PFSK-1 (cell line): ENCODE measurements around the gene GSG1.

ENCODE experiments used
- FOXP2 ChIP-seq: optimal IDR thresholded peaks from 2 replicates; pipeline ENCODE3; 2011; ENCODE audit warnings: borderline replicate concordance, control low read depth, inconsistent platforms; ENCODE audit not compliant: insufficient read depth; ENCODE audit errors: extremely low read length, extremely low read depth
- POLR2AphosphoS5 ChIP-seq: IDR thresholded peaks from 2 replicates; pipeline ENCODE4 v1.6.1; 2012; ENCODE audit warnings: low read depth, mild to moderate bottlenecking, control low read depth, low read length, moderate library complexity
- SIN3A ChIP-seq: IDR thresholded peaks from 2 replicates; pipeline ENCODE4 v1.6.1; 2012; ENCODE audit warnings: mild to moderate bottlenecking, low read length, moderate library complexity, borderline replicate concordance; ENCODE audit not compliant: insufficient read depth
- TAF1 ChIP-seq: IDR thresholded peaks from 2 replicates; pipeline ENCODE4 v1.6.1; 2012; ENCODE audit warnings: low read length, control low read depth, borderline replicate concordance; ENCODE audit not compliant: insufficient read depth
- TF ChIP-seq, protein P1 (sequence below), 2 experiments: IDR thresholded peaks; 2 replicates each; pipeline versions ENCODE4 v1.6.1 to v1.8.0; 2011 to 2012; ENCODE audit warnings: low read depth in 2 of 2, low read length in 2 of 2, control low read depth in 1 of 2, inconsistent platforms in 1 of 2, mild to moderate bottlenecking in 1 of 2, moderate library complexity in 1 of 2; ENCODE audit not compliant: insufficient read depth in 1 of 2

The GSG1 gene

GRCh38 chr12:13141686-13142085, 38.2 kb upstream of the GSG1 start:
- TF ChIP-seq, protein P1, sequence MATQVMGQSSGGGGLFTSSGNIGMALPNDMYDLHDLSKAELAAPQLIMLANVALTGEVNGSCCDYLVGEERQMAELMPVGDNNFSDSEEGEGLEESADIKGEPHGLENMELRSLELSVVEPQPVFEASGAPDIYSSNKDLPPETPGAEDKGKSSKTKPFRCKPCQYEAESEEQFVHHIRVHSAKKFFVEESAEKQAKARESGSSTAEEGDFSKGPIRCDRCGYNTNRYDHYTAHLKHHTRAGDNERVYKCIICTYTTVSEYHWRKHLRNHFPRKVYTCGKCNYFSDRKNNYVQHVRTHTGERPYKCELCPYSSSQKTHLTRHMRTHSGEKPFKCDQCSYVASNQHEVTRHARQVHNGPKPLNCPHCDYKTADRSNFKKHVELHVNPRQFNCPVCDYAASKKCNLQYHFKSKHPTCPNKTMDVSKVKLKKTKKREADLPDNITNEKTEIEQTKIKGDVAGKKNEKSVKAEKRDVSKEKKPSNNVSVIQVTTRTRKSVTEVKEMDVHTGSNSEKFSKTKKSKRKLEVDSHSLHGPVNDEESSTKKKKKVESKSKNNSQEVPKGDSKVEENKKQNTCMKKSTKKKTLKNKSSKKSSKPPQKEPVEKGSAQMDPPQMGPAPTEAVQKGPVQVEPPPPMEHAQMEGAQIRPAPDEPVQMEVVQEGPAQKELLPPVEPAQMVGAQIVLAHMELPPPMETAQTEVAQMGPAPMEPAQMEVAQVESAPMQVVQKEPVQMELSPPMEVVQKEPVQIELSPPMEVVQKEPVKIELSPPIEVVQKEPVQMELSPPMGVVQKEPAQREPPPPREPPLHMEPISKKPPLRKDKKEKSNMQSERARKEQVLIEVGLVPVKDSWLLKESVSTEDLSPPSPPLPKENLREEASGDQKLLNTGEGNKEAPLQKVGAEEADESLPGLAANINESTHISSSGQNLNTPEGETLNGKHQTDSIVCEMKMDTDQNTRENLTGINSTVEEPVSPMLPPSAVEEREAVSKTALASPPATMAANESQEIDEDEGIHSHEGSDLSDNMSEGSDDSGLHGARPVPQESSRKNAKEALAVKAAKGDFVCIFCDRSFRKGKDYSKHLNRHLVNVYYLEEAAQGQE (IDR thresholded peaks at IDR 0.05; ENCODE audit: insufficient read depth in 1 of 2, low read depth in 2 of 2, low read length in 2 of 2): no peak
- no peak for TF ChIP-seq POLR2AphosphoS5

DNA sequence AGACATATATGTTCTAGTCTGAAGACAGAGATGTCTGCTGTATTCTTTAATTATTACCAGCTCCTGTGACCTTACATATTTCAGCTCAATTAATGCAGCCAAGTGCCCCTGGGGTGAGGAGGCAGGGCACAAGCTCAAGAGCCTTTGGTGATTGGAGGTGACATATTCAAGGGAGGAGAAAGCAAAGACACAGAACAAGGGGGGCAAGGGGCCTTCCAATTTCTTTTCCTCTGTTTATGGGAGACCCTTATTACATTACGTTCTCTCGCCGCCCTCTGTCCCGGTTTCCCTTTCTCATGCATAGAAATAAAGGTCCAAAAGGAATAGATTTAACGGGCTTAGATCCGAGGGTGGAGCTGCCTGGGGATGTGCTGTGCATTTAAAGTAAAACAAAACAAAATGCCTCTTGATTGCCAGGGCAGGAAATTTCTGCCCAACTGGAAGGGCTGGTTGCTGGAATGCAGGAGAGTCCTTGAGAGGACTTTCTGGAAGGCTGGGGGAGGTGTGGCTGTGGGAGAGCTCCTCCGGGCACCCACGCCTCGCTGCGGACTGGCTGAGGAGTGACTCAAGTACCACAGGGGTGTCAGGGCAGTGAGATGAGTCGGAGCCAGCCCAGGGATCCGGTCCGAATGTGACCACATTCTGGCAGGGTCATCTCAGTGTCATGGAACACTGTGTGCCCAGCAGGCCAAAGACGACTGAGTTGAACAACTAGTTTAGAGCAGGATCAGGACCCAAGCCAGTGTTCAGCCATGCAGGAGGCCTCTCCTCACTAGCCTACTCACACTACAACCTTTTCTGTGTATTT, 32.1 kb upstream of the GSG1 start:
- TF ChIP-seq FOXP2 (no peak), TAF1 (no peak)
- TF ChIP-seq, protein P1 (IDR thresholded peaks at IDR 0.05; ENCODE audit: insufficient read depth in 1 of 2, low read depth in 2 of 2, low read length in 2 of 2): no peak

DNA sequence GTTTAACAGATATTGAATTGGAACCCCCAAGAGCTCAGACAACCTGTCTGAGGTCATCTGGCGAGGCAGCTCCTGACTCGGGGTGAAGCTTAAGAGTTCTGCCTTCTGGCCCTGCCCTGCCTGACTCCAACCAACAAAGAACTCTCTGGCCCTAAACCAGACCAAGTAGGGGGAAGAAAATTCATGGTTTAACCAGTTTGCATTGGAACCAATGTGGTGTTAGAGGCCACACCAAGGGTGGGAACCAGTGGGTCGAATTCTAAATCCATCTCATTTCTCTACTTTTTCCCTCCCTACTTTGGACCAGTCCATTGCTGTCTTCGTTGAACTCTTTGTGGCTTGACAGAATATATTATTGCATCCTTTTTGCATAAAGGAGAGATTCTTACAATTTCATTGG, 30.4 kb upstream of the GSG1 start:
- TF ChIP-seq SIN3A: no peak
- TF ChIP-seq FOXP2: no peak
- TF ChIP-seq, protein P1 (IDR thresholded peaks at IDR 0.05; ENCODE audit: insufficient read depth in 1 of 2, low read depth in 2 of 2, low read length in 2 of 2): no peak
- no peak for TF ChIP-seq TAF1
- TF ChIP-seq POLR2AphosphoS5: no peak

DNA sequence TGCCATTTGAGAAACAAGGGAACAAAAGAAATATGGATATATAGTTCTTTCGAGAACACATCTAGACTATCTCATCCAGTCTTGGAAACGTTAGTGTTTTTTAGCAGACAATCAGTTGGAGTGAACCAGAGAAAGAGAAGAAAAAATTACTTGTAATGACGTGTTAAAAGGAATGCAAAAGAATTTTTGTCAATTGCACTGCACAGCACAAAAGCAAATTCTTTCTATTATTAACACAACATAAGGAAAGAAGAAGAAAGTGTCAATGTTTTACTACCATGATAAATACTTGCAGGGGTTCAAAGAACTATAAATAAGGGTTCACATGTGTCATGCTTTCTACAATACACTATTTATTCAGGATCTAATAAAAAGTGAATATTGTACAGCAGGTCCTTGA, 27.5 kb upstream of the GSG1 start:
- TF ChIP-seq POLR2AphosphoS5: no peak
- no peak for TF ChIP-seq SIN3A
- TF ChIP-seq FOXP2: no peak
- TF ChIP-seq TAF1: no peak
- TF ChIP-seq, protein P1 (IDR thresholded peaks at IDR 0.05; ENCODE audit: insufficient read depth in 1 of 2, low read depth in 2 of 2, low read length in 2 of 2): no peak

DNA sequence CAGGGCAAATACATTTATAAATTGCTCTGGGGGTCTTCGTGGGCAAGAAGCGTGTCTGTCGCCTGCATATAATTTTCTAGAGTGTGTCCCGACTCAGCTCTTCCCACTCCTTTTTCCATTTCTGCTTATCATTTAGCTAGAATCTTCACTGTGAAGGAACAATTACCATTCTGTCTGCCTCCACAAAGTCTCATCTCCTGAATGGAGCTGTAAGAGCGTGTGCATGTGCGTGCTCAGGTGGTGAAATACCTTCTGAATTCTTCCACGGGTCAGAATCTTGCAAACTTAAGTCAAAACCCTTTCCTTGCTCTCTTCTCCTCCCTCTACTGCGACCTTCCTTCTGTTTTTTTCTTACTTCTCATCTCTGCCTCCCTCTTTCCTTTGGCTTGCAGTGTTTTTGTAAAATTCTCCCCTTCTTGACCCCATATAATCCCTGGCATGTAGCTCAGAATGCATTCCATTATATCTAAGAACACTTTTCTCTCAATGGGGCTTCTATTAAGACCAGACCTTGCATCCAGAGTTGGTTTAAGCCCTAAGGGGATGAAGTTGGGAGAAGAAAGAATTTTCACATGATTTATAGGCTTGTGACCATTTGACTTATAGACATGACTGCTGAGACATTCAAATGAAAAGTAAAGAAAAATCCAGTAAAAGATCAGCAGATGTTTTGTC, 25.0 kb upstream of the GSG1 start:
- no peak for TF ChIP-seq SIN3A
- no peak for TF ChIP-seq TAF1
- no peak for TF ChIP-seq POLR2AphosphoS5
- no peak for TF ChIP-seq FOXP2
- TF ChIP-seq, protein P1 (IDR thresholded peaks at IDR 0.05; ENCODE audit: insufficient read depth in 1 of 2, low read depth in 2 of 2, low read length in 2 of 2): no peak
